Measurements from ENCODE around the gene KCNB1. TPM values are rescaled to one million over a fixed set of nuclear protein-coding genes. Genes with fewer than 3 reads are reported as not detected.

Gene KCNB1
- total RNA-seq, 6 donors from 2014 or later, result 0.40 to 2.2 (median 0.98) TPM

- ATAC-seq (ENCODE audit: low FRiP score in 2 of 2) (no peak), DNase-seq (no peak)
- Histone ChIP-seq H3K27me3 (no peaks in the 10 kb centered on the region), H3K4me3 (no peak overlapping the region), H3K9me3 (no peaks in the 10 kb centered on the region), H3K27ac (no peak overlapping the region), H3K36me3 (no peaks in the 10 kb centered on the region), H3K4me1 (no peaks in the 10 kb centered on the region)
- TF ChIP-seq POLR2A (IDR thresholded peaks at IDR 0.05) (no peak), EP300 (IDR thresholded peaks at IDR 0.05) (no peak), POLR2AphosphoS5 (IDR thresholded peaks at IDR 0.05) (no peak)
- TF ChIP-seq, protein P1, sequence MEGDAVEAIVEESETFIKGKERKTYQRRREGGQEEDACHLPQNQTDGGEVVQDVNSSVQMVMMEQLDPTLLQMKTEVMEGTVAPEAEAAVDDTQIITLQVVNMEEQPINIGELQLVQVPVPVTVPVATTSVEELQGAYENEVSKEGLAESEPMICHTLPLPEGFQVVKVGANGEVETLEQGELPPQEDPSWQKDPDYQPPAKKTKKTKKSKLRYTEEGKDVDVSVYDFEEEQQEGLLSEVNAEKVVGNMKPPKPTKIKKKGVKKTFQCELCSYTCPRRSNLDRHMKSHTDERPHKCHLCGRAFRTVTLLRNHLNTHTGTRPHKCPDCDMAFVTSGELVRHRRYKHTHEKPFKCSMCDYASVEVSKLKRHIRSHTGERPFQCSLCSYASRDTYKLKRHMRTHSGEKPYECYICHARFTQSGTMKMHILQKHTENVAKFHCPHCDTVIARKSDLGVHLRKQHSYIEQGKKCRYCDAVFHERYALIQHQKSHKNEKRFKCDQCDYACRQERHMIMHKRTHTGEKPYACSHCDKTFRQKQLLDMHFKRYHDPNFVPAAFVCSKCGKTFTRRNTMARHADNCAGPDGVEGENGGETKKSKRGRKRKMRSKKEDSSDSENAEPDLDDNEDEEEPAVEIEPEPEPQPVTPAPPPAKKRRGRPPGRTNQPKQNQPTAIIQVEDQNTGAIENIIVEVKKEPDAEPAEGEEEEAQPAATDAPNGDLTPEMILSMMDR (IDR thresholded peaks at IDR 0.05), result no peak
- 66 to 70% methylated on average over 5 of the region's 5 CpGs for WGBS, 2 donors
Measured at GRCh38 chr20:49368596-49368995, 113.9 kb downstream of the KCNB1 start.

- Histone ChIP-seq H3K9me3 (no peaks in the 10 kb centered on the region), H3K27me3 (no peaks in the 10 kb centered on the region), H3K4me3 (no peak overlapping the region), H3K4me1 (no peaks in the 10 kb centered on the region), H3K36me3 (no peaks in the 10 kb centered on the region), H3K27ac (no peak overlapping the region)
- DNase-seq (no peak), ATAC-seq (ENCODE audit: low FRiP score in 2 of 2) (no peak)
- TF ChIP-seq, protein P1 (IDR thresholded peaks at IDR 0.05), result no peak
- 73 to 74% methylated on average over 5 of the region's 5 CpGs for WGBS, 2 donors
Measured at GRCh38 chr20:49367113-49367512, 115.4 kb downstream of the KCNB1 start.

DNA sequence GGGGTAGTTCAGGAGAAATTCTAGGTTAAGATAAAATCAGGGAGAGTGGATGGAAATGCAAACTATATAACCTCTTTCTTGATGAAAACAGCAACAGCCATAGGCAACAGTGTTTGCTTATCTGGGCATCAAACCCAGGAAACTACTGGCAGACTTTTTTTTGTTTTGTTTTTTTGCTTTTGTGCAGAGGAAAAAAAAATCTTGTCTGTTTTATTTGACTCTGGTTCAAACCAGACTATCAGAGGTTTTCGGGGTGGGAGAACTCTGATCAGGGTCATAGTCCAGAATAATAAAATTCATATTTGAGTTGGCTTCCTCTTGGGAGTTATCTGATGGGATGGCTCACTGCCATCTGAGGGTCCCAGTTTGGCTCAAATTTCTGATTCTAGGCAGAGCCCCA lies 115.8 kb downstream of the KCNB1 start:
- Histone ChIP-seq H3K36me3 (no peaks in the 10 kb centered on the region), H3K27ac (no peak overlapping the region), H3K4me3 (no peak overlapping the region), H3K27me3 (no peaks in the 10 kb centered on the region), H3K9me3 (no peaks in the 10 kb centered on the region), H3K4me1 (no peaks in the 10 kb centered on the region)
- ATAC-seq (ENCODE audit: low FRiP score in 2 of 2) (no peak), DNase-seq (no peak)
- TF ChIP-seq, protein P1 (IDR thresholded peaks at IDR 0.05), result no peak
- no peak for TF ChIP-seq POLR2AphosphoS5 (IDR thresholded peaks at IDR 0.05)
- TF ChIP-seq EP300 (IDR thresholded peaks at IDR 0.05), result no peak
- no peak for TF ChIP-seq POLR2A (IDR thresholded peaks at IDR 0.05)
- 65 to 71% methylated on average over 1 of the region's 1 CpG for WGBS, 2 donors

GRCh38 chr20:49361862-49362660 lies 120.4 kb downstream of the KCNB1 start:
- H3K27me3 ChIP-seq, result no peaks in the 10 kb centered on the region
- ATAC-seq (ENCODE audit: low FRiP score in 2 of 2), result no peak
- no peaks in the 10 kb centered on the region for H3K9me3 ChIP-seq
- H3K4me3 ChIP-seq, result no peak overlapping the region
- H3K27ac ChIP-seq, result no peak overlapping the region
- WGBS, 2 donors, result 57 to 69% methylated on average over 4 of the region's 4 CpGs
- DNase-seq, result no peak
- no peaks in the 10 kb centered on the region for H3K4me1 ChIP-seq
- TF ChIP-seq POLR2AphosphoS5 (IDR thresholded peaks at IDR 0.05), result no peak
- no peak for TF ChIP-seq POLR2A (IDR thresholded peaks at IDR 0.05)
- TF ChIP-seq, protein P1 (IDR thresholded peaks at IDR 0.05), result no peak
- TF ChIP-seq EP300 (IDR thresholded peaks at IDR 0.05), result no peak
- no peaks in the 10 kb centered on the region for H3K36me3 ChIP-seq

Measured in upper lobe of left lung (tissue), 6 donors.